Cerebellar cortex (tissue), 1 donor: ENCODE data around the gene CCDC91.

Source experiments
- DNase-seq: peaks from one replicate; pipeline ENCODE4 v3.0.0-alpha.2; 2015; ENCODE audit warnings: low spot score

CCDC91 gene

DNA sequence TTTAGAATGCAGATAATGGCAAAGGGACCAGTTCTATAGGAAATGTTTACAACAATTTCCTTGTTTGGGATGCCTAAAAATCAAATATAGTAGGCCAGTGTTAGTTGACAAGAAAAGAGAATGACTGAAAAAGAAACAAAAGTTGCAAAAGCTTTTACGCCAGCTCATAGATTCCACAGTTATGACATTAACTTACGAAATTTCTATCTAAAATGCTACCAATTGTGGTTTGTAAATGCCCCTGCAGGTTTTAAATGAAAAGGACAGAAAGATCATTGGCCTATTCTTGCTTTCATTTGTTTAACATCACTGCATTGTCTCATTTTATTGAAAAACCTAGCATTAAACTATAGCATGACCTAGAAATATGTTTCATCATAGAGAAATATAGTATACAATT is 345.8 kb downstream of the CCDC91 start:
- no peak for DNase-seq

- no peak for DNase-seq
Observed at GRCh38 chr12:28537474-28537873, 347.2 kb downstream of the CCDC91 start.

GRCh38 chr12:28539691-28540323 is 349.6 kb downstream of the CCDC91 start:
- no peak for DNase-seq

GRCh38 chr12:28540324-28540714 is 350.1 kb downstream of the CCDC91 start:
- DNase-seq: no peak

GRCh38 chr12:28543021-28543890 is 353.0 kb downstream of the CCDC91 start:
- no peak for DNase-seq

DNA sequence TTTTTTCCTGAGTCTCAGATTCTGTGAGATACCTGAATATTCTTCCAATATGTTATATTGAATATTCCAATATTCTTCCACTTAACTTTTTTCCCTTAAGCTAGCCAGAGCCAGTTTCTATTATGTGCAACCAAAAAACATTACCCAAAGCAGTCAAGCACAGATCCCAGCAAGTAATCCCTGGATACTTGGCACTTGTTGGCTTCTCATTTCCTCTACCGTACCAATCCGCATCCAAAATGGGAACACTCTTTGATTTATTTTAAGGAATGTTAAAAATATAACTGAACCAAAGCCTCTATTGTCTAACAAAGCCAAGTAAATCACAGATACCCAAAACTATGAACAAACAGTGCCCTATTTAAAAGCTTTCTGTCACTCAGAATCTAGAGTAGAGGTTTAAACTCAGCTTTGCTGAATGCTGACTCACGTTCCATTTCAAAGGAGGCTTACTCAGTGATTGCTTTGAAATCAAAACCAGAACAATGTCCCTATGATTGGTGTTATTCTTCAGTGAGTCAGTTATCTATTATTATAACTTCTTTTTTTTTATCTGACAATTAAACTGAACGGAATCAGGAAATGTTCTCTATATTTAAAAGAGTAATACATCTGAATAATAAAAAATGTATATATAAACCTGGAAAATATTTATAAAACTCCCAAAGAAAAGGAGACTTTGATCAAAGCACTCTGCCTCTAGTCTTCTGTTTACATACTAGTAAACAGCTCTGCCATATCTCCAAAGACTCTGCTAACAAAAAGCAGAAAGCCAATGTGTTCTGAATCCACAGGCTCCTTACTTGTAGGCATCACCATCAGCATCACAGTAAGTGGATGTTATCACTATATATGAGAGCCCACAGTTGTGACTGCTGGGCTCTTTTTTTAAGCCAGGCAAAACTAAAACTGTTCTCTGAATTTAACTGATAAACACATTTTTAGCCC is 360.8 kb downstream of the CCDC91 start:
- DNase-seq: no peak

GRCh38 chr12:28552251-28552970 is 362.2 kb downstream of the CCDC91 start:
- no peak for DNase-seq

DNA sequence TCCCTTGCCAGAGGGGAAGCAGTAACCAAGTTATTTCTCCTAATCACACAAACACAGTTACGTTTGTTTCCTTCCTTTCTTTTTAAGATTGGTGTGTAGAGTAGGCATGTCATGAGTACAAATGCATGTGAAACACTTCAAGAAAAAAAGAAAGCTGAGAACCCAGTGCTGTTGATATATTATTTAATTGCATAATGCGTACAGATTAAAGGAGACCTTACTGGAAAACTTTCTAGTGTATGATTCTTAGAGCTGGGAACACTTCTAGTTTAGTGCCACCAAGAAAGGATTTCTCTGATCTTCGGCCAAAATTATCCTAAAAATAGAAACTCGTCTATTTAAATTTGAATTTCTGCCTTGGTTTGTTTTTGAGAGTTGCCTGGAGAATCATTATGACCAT is 365.5 kb downstream of the CCDC91 start:
- DNase-seq: no peak

GRCh38 chr12:28558250-28558649 is 368.0 kb downstream of the CCDC91 start:
- DNase-seq: no peak

- no peak for DNase-seq
Observed at GRCh38 chr12:28563286-28563685, 373.0 kb downstream of the CCDC91 start.

- no peak for DNase-seq
Observed at GRCh38 chr12:28563936-28564335, 373.7 kb downstream of the CCDC91 start.

DNA sequence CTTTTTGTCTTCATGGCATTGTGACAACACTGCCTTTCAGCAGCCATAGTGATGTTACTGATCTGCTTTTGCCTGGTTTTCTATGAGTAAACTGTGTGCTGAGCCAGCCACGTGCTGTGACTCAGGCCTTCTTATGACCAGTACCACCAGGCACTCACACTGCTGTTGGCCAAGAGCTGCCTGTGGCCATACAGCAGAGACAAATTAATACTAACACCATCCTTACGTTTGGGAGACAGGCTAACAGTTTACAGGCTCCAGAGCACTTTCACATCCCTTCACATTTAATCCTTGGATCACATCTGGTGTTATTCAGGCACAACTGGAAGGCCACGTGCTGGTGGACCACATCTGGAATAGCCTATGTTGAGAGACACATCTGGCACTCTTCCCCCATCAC is 377.9 kb downstream of the CCDC91 start:
- DNase-seq: no peak

GRCh38 chr12:28568704-28569103 is 378.4 kb downstream of the CCDC91 start:
- DNase-seq: no peak

- DNase-seq: no peak
Observed at GRCh38 chr12:28569698-28570411, 379.6 kb downstream of the CCDC91 start.

- DNase-seq: no peak
Observed at GRCh38 chr12:28570811-28571210, 380.6 kb downstream of the CCDC91 start.

DNA sequence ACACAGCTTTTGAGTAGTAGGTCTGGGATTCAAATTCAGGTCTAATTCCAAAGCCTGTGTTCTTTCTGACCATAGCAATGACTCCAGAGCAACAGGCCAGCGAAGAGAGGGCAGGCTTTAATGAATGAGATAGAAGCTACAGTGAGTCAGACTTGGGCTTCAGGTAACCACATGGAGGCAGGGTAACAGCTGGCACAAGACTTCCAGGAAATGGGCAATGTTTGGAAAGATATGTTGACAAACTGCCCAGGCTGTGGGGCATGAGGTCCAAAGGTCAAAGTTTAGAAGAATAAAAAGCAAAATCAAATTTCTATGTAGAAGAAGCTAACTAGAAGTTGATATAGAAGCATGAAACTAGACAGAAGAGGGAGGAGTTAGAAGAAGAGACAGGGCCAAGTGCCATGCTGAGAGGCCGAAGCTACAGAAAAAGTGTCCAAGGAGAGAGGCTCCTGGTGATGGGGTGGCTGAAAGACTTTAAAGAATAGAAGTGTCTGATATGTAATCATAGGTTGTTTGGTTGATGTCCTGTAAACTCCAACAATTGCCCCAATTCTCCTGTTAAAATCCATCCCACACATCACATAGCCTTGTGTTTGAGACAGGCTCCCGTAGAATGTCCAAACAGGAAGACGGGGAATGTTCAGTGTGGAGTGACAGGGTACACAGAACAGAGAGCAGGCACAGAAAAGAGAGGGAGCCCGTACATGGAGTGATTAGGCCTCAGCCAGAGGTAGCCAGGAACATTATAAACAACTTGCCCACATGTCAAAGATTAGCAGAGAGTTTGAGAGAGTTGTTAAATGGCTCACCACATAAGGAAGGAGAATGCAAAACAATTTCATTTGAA is 384.7 kb downstream of the CCDC91 start:
- no peak for DNase-seq

DNA sequence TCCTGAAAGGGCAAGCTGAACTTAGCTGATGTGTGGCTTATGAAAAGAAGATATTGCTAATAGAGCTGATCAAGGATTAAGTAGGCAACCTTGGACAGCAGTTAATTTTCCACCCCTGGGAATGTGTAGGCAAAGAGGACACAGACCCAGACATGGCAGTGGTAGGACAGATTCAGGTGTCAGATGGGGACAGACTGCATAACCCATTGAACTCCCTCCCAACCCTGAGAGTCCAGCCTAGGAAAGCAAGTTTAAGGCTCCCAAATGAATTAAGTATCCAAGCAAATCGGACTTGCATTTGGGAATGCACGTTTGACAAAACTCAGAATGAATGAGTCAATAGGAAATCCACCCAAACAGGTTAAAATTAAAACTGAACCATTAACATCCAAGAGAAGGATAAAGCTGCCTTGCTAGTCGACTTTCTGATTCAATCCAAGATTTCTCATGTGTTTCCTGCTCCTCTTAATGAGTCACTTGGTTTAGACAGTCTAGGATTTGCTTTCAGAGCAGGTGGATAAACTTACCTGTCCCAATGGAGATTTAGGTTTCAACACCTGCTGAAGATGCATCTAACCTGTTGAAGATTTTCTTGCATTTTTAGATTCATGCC is 385.4 kb downstream of the CCDC91 start:
- no peak for DNase-seq

GRCh38 chr12:28578361-28578760 is 388.1 kb downstream of the CCDC91 start:
- no peak for DNase-seq

DNA sequence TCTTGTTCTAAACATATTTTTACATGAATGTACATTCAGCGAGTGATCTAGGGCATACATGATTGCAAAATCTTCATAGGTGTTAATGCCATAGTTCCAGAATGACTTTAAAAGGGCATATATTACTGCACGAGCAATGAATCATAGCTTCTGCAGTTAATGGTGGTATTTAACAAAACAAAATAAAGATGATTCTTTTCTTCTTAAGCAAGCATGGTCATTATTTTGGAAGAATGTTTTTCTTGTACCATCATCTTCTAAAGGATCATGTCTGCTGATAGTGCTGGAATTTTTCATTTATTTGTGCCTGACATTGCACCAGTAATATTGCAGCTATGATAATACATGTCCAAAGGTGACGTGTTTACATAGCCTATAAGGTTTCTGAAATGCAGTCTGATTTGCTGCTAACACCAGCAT is 388.6 kb downstream of the CCDC91 start:
- no peak for DNase-seq
